ENCODE data around the gene MYB. TPM values are rescaled to one million over a fixed set of nuclear protein-coding genes. Genes with fewer than 3 reads are reported as not detected.

MYB gene
- total and polyA plus RNA-seq, 2 donors (not counting 1 experiment from before 2014, with no cell fraction given) = under 0.01 to 0.16 TPM

DNA sequence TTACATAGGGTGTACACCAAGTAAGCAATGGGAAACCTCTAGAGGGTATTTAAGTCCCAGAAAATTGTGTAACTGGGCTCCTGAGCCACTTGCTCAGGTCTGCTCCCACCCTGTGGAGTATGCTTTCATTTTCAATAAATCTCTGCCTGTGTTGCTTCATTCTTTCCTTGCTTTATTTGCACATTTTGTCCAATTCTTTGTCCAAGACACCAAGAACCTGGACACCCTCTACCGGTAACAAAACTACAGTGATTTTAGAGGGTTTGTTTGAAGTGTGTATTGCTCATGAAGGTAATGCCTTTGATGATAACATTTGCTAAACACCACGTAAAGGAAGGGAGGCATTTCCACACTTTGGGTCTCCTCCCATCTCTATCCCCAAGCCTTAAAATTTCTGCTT lies 46.2 kb downstream of the MYB start:
- Histone ChIP-seq H3K4me3 (replicated peaks in 1 of 4; ENCODE audit: control extremely low read depth in 1 of 4, insufficient read depth in 1 of 4, low read depth in 3 of 4, low read length in 4 of 4) (no peak overlapping the region), H3K4me1 (ENCODE audit: control insufficient read depth, extremely low read depth, insufficient read depth, low read length) (no peaks in the 10 kb centered on the region), H3K79me2 (ENCODE audit: control insufficient read depth, insufficient read depth, low read length) (no peaks in the 10 kb centered on the region), H3K9me3 (ENCODE audit: control insufficient read depth, insufficient read depth, low read depth, low read length) (no peaks in the 10 kb centered on the region), H3K9ac (ENCODE audit: insufficient read depth, low read length) (no peak overlapping the region), H2AFZ (ENCODE audit: low read length) (no peak overlapping the region), H3K4me2 (ENCODE audit: extremely low read depth, insufficient read depth, low read length) (no peak overlapping the region), H3K27ac (ENCODE audit: insufficient read depth, low read length) (no peak overlapping the region), H3K27me3 (ENCODE audit: control insufficient read depth, insufficient read depth, low read length) (no peaks in the 10 kb centered on the region), H3K36me3 (ENCODE audit: control insufficient read depth, insufficient read depth, low read length) (no peaks in the 10 kb centered on the region), H4K20me1 (ENCODE audit: control insufficient read depth, extremely low read depth, insufficient read depth, low read length) (no peaks in the 10 kb centered on the region)
- DNase-seq (ENCODE audit: low read depth in 2 of 2) = no peak
- TF ChIP-seq EZH2 (IDR thresholded peaks at IDR 0.05; ENCODE audit: low read length, missing control alignments) = no peak
- TF ChIP-seq, protein P1, sequence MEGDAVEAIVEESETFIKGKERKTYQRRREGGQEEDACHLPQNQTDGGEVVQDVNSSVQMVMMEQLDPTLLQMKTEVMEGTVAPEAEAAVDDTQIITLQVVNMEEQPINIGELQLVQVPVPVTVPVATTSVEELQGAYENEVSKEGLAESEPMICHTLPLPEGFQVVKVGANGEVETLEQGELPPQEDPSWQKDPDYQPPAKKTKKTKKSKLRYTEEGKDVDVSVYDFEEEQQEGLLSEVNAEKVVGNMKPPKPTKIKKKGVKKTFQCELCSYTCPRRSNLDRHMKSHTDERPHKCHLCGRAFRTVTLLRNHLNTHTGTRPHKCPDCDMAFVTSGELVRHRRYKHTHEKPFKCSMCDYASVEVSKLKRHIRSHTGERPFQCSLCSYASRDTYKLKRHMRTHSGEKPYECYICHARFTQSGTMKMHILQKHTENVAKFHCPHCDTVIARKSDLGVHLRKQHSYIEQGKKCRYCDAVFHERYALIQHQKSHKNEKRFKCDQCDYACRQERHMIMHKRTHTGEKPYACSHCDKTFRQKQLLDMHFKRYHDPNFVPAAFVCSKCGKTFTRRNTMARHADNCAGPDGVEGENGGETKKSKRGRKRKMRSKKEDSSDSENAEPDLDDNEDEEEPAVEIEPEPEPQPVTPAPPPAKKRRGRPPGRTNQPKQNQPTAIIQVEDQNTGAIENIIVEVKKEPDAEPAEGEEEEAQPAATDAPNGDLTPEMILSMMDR (conservative IDR thresholded peaks at IDR 0.05 in 1 of 2, IDR thresholded peaks at IDR 0.05 in 1 of 2; ENCODE audit: low read depth in 1 of 2, low read length in 2 of 2) = no peak

DNA sequence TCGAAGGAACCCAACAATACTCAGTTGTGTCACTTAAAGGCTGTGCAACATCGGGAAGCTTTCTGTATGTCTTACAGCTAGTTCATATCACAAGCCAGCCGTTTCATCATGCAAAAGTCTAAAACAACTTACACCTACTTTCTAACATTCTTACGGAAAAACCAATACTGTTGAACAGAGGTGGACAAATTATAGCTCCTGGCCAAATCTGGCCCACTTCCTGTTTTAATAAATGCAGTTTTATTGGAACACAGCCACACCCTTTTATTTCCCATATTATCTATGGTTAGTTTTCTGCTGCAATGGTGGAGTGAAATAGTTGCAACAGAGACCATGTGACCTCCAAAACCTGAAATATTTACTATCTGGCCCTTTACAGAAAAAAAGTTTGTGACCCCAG lies 46.6 kb downstream of the MYB start:
- Histone ChIP-seq H3K9me3 (ENCODE audit: control insufficient read depth, insufficient read depth, low read depth, low read length) (no peaks in the 10 kb centered on the region), H3K4me2 (ENCODE audit: extremely low read depth, insufficient read depth, low read length) (no peak overlapping the region), H3K27me3 (ENCODE audit: control insufficient read depth, insufficient read depth, low read length) (no peaks in the 10 kb centered on the region), H3K9ac (ENCODE audit: insufficient read depth, low read length) (no peak overlapping the region), H3K36me3 (ENCODE audit: control insufficient read depth, insufficient read depth, low read length) (no peaks in the 10 kb centered on the region), H3K27ac (ENCODE audit: insufficient read depth, low read length) (no peak overlapping the region), H2AFZ (ENCODE audit: low read length) (no peak overlapping the region), H3K4me1 (ENCODE audit: control insufficient read depth, extremely low read depth, insufficient read depth, low read length) (no peaks in the 10 kb centered on the region), H4K20me1 (ENCODE audit: control insufficient read depth, extremely low read depth, insufficient read depth, low read length) (no peaks in the 10 kb centered on the region), H3K79me2 (ENCODE audit: control insufficient read depth, insufficient read depth, low read length) (no peaks in the 10 kb centered on the region), H3K4me3 (replicated peaks in 1 of 4; ENCODE audit: control extremely low read depth in 1 of 4, insufficient read depth in 1 of 4, low read depth in 3 of 4, low read length in 4 of 4) (no peak overlapping the region)
- no peak for TF ChIP-seq EZH2 (IDR thresholded peaks at IDR 0.05; ENCODE audit: low read length, missing control alignments)
- TF ChIP-seq, protein P1 (conservative IDR thresholded peaks at IDR 0.05 in 1 of 2, IDR thresholded peaks at IDR 0.05 in 1 of 2; ENCODE audit: low read depth in 1 of 2, low read length in 2 of 2) = no peak
- no peak for DNase-seq (ENCODE audit: low read depth in 2 of 2)

DNA sequence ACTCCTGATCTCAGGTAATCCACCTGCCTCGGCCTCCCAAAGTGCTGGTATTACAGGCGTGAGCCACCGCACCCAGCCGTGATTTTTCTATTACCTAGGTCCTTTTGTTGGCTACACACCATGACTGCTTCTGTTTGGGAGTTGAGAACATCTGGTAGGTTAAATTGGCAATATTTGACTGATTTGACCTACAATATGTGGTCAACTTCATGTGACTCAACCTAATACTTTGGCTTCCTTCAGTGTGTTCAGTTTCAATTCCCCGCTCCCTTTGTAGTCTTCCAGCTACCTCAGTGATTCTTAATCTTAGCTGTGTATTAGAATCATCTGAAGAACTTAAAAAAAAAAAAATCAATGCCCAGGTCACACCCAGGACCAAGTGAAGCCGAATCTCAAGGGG lies 47.4 kb downstream of the MYB start:
- Histone ChIP-seq H3K9me3 (ENCODE audit: control insufficient read depth, insufficient read depth, low read depth, low read length) (no peaks in the 10 kb centered on the region), H3K4me2 (ENCODE audit: extremely low read depth, insufficient read depth, low read length) (no peak overlapping the region), H3K4me3 (replicated peaks in 1 of 4; ENCODE audit: control extremely low read depth in 1 of 4, insufficient read depth in 1 of 4, low read depth in 3 of 4, low read length in 4 of 4) (no peak overlapping the region), H3K27ac (ENCODE audit: insufficient read depth, low read length) (no peak overlapping the region), H2AFZ (ENCODE audit: low read length) (no peak overlapping the region), H4K20me1 (ENCODE audit: control insufficient read depth, extremely low read depth, insufficient read depth, low read length) (no peaks in the 10 kb centered on the region), H3K9ac (ENCODE audit: insufficient read depth, low read length) (no peak overlapping the region), H3K4me1 (ENCODE audit: control insufficient read depth, extremely low read depth, insufficient read depth, low read length) (no peaks in the 10 kb centered on the region), H3K27me3 (ENCODE audit: control insufficient read depth, insufficient read depth, low read length) (no peaks in the 10 kb centered on the region), H3K79me2 (ENCODE audit: control insufficient read depth, insufficient read depth, low read length) (no peaks in the 10 kb centered on the region), H3K36me3 (ENCODE audit: control insufficient read depth, insufficient read depth, low read length) (no peaks in the 10 kb centered on the region)
- no peak for DNase-seq (ENCODE audit: low read depth in 2 of 2)
- no peak for TF ChIP-seq EZH2 (IDR thresholded peaks at IDR 0.05; ENCODE audit: low read length, missing control alignments)
- TF ChIP-seq, protein P1 (conservative IDR thresholded peaks at IDR 0.05 in 1 of 2, IDR thresholded peaks at IDR 0.05 in 1 of 2; ENCODE audit: low read depth in 1 of 2, low read length in 2 of 2) = no peak

Measured in fibroblast of lung (primary cell).